GM11168 (cell line): ENCODE results near the gene KCNJ4.
"Not testable (repeated sequence)": the region's sequence is repeated elsewhere in the genome, so short reads cannot be mapped to it uniquely, and the experiment has no call there.

Source experiments
- in situ Hi-C: fragments of 300-500 bp; cut with MboI; formaldehyde crosslinking; loops from one replicate; pipeline ENCODE4 v1.12.0; 2022; ENCODE audit warnings: low sequenced_read_pairs; ENCODE audit not compliant: unreplicated experiment

Gene KCNJ4

GRCh38 chr22:38416621-38417251 is 38.3 kb downstream of the KCNJ4 start:
- in situ Hi-C loops = no loop called here

- in situ Hi-C loops = no loop called here
Observed at GRCh38 chr22:38415561-38416321, 39.3 kb downstream of the KCNJ4 start.

- in situ Hi-C loops = no loop called here
Observed at GRCh38 chr22:38415046-38415445, 40.0 kb downstream of the KCNJ4 start.

- in situ Hi-C loops = no loop called here
Observed at GRCh38 chr22:38414009-38414395, 41.0 kb downstream of the KCNJ4 start.

GRCh38 chr22:38413085-38414008 is 41.7 kb downstream of the KCNJ4 start:
- in situ Hi-C loops = no loop called here

GRCh38 chr22:38412435-38413084 is 42.4 kb downstream of the KCNJ4 start:
- in situ Hi-C loops = no loop called here

- in situ Hi-C loops = no loop called here
Observed at GRCh38 chr22:38411016-38411415, 44.0 kb downstream of the KCNJ4 start.

- in situ Hi-C loops = not testable (repeated sequence)
Observed at GRCh38 chr22:38409916-38410315, 45.1 kb downstream of the KCNJ4 start.

- in situ Hi-C loops = no loop called here
Observed at GRCh38 chr22:38406617-38407016, 48.4 kb downstream of the KCNJ4 start.

GRCh38 chr22:38404419-38404818 is 50.6 kb downstream of the KCNJ4 start:
- in situ Hi-C loops = no loop called here

- in situ Hi-C loops = no loop called here
Observed at GRCh38 chr22:38403812-38404211, 51.2 kb downstream of the KCNJ4 start.

- in situ Hi-C loops = no loop called here
Observed at GRCh38 chr22:38402204-38402603, 52.8 kb downstream of the KCNJ4 start.

- in situ Hi-C loops = no loop called here
Observed at GRCh38 chr22:38401336-38402084, 53.5 kb downstream of the KCNJ4 start.

GRCh38 chr22:38400256-38400655 is 54.7 kb downstream of the KCNJ4 start:
- in situ Hi-C loops = not testable (repeated sequence)

GRCh38 chr22:38398609-38399461 is 56.2 kb downstream of the KCNJ4 start:
- in situ Hi-C loops = no loop called here

- in situ Hi-C loops = not testable (repeated sequence)
Observed at GRCh38 chr22:38398181-38398608, 56.8 kb downstream of the KCNJ4 start.

- in situ Hi-C loops = no loop called here
Observed at GRCh38 chr22:38397189-38398085, 57.6 kb downstream of the KCNJ4 start.
